Stimulated activated naive CD4-positive, alpha-beta T cell treated with Interleukin-2 at 50 U/mL for 16 hours (primary cell): ENCODE measurements around the gene ATP10A.

Experiments used
- DNase-seq: peaks from one replicate; lab custom pipeline; 2025; lab: John Stamatoyannopoulos, UW

ATP10A gene

DNA sequence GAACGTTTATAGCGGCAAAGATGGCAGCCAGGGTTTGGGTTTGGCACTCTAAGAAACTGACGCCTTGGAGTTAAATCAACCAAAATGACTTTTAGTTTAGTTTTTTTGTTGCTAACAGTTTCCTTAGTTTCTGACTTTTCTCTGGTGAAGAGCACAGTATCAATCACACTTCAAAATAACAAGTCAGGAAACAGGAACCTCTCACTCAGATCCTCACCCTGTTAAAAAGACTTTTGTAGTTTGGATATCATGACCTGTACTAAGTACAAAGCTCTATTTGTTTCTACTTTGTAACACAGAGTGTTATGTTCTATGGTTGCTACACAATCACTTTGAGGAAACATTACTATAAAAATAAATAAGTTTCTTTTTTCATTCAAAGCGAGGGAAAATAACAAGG, 51.1 kb downstream of the ATP10A start:
- DNase-seq: no peak

DNA sequence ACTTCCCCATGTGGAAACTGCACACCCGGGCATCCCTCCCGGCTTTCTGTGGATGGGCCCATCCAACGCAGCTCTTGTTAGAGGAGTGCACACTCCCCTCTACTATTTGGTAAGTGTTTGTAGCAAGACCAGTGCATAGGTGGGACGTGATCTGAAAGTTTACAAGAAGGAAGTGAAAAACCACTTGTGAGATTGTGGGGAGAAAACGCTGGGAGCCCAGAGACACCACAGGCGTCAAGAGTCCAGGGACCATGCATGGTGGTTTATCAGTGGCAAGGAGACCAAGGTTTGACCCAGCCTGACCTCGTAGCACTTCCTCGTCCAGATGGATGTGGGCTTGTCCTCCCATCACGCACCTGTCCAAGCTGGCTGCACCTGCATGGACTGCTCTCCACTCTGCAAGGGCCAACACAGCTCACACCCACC, 51.6 kb downstream of the ATP10A start:
- no peak for DNase-seq

DNA sequence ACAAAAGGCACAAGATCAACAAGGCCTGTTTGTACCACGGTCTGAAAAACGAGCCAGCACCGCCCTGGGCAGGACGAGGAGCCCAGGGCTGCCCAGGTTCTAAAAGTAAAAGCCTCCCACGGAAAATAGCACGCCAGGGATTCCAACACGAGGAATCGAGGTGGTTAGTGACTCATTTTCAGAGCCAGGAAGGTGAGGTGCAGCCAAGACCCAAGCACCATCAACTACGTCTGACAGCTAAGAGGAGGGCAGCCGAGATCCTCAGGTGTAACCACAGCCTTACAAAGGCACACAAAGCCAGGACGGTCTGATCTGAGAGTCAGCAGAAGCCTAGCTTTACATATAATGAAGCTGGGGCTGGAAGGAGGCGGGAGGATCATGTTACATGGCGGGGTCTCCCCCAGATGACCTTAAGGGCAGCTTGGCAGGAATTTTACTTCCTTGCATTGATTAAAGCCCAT, 52.5 kb downstream of the ATP10A start:
- no peak for DNase-seq

DNA sequence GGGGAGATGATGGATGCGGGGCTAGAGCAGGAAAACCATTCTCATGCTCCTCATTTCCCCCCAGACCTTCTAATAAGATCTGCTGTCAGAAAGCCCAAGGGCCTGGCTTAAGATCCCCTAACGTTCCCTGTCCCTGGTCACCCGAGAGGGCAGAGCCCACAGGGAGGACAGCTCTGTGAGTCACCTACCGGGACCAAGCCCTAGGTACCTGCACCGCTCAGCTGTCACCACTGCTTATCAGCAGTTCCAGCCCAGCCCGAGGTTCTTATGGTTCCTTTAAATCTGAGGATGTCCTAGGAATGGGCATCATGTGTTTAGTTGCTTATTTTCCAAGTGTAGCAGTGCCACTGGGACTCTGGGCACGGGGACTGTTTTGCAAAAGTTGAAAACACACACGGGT, 53.0 kb downstream of the ATP10A start:
- no peak for DNase-seq

DNA sequence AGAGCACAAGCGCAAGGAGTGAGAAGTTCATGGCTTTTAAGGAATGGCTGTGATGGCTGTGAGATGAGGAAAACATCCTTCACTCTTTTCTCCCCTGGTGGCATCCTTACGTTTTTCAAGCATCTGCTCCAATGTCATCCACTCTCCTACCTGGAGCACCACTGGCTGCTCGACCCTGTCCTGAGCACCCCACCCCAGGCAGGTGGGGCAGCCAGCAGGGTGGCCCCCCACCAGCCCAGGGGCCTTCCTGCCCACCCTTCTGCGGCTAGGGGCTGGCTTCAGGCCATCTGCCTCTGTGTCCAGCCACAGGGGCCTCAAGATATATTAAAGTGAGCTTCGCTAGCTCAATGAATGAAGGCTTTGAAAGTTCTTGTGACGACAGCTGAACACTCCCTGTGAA, 56.1 kb downstream of the ATP10A start:
- DNase-seq: no peak

DNA sequence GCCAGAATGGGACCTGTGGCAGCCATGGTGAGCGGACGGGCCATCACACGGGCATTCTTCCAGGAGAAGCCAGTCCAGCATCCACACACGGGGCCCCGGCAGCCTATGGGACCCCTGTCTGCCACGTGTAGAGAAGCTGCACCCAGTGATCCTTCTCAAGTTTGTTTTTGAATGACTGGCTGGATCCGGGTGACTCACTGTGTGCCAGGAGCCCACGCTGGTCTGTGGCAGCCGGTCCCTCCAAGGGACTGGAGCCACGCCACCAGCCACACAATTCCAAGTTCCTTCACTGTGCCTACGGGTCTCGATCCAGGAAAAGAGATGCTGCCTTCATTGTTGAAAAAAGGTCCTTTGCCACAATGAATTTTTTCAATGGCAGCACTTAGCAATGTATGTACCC, 58.1 kb downstream of the ATP10A start:
- DNase-seq: no peak

DNA sequence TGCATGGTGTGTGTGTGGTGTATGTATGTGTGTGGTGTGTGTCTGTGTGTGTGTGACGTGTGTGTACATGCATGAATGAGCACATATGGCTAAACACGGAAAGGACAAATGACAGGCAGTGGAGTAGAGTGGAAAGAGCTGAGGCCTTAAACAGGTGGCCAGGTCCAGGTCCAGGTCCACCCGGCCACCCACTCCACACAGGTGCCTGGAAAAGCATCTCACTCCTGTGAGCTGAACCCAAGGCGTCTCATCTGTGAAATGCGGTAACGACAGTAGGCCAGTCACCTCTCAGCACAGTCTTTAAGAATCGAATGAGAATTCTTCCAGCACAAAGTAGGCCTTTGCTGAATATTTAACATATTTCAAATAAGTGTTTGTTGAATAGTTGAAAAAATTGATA, 58.7 kb downstream of the ATP10A start:
- no peak for DNase-seq

DNA sequence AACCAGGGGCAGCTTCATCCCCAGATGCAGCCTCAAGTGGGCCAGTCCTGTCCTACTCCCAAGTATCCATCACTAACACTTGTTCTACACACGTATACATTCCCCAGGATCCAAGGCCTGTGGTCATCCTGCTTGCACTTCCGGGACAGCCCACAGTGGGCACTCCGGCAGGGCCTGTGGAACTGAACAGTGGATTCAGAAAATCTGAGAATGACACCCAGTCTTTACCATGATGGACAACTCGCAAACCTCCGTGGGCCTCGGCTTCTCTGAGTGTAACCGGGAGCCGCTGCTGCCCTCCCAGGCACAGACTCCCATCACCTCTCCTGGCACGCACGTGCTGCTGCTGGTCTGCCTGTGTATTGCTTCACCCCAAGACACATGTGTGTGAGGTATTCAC, 59.6 kb downstream of the ATP10A start:
- DNase-seq: no peak

DNA sequence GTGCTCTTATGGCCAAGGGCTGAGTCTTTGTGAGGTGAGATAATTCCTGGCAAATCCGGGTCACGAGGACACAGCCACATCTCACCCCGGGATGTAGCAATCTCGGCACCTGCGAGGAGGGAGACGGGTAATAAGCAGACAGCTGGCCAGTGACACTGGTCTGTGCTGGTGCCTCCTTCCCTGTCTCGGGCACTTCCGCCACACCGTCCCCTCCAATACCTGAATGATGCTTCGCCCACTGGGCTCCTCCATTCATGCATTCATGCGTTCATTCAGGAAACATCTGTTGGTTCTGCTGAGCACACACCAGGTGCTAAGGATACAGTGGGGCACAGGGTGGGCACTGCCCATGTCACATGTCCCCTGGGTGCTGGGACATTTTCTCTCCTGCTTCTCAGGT, 60.1 kb downstream of the ATP10A start:
- no peak for DNase-seq

DNA sequence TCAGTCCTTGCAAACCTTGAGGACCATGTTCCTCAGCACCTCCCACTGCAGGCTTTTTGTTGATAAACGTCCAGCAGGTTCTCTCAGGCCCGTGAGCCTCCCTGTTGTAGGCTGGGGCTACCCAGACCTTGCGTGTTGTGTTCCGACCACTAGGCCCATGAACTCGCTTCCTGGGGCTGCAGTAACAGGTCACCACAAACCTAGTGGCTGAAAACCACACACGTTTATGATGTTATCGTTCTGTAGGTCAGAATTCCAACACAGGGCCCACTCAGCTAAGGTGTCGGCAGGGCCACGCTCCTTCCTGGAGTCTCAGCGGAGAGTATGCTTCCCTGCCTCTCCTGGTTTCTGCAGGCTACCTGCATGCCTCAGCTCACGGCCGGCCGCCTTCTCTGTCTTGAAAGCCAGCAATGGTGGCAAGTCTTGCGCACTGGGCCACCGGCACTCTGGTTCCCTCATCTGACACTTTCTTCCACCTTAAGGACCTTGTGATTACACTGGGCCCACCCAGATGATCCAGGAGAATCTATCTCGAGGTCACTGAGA, 60.8 kb downstream of the ATP10A start:
- no peak for DNase-seq

DNA sequence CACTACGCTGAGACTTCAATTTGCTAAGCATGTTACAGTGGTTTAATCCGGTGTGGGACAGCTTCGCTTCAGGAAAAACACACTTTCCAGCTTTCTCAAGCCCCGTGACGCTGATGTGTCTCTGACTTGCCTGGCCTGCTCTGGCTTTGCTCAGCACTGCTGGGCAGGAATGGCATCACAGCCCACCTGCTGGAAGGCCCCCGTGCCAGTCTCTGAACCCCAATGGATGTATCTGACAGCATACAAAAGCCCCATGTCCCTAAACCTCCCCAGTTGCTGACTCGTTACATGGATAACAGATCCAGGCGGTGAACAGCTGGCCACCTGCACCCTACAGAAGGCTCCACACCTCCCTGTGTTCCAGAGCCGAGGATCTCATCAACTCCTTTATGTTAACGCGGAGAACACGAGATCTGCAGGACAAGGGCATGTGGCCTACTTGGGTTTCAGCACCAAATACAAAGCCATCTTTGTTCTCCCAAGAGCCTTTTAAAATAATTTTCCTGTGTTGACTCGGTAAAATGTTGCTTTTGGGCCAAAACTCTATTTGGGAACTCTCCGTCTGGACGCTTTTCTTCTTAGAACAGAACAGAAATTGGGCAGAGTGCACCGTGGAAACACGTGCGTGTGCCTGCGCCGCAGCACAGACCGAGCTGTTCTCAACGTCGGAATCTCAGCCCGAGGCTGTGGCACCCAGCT, 61.4 kb downstream of the ATP10A start:
- no peak for DNase-seq

DNA sequence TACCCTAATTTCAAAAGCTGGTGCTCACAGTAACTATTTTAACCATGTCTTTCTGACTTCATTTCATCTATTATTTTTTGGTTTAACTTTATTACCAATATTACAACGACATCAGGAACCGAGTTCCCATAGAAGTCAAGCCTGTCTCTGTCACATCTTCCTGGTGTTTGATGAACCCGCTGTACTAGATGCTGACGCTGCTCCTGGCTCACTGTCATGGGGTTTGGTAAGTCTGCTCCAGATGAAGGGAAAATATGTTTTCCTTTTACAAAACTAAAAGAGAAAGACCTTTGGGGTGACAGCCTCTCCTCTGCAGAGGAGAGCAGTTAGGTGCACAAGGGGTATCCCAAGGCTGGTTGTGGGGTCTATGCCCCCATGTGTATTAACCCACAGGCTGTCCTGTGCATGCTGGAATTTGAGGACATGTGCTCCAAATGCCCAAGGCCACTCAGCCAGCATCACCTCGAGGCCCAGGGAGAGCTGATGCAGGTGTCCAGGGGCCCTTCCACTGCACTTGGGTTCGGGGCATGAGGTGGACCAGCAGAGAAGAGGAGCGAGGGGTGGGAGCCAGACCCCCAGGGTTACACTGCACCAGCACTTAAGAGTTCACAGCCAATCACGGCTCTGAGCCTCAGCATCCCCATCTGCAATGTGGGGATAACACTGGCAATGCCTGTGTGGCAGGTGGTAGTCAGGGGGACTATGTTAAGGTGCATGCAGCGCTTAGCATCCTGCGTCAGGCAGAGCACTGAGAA, 62.2 kb downstream of the ATP10A start:
- DNase-seq: no peak

DNA sequence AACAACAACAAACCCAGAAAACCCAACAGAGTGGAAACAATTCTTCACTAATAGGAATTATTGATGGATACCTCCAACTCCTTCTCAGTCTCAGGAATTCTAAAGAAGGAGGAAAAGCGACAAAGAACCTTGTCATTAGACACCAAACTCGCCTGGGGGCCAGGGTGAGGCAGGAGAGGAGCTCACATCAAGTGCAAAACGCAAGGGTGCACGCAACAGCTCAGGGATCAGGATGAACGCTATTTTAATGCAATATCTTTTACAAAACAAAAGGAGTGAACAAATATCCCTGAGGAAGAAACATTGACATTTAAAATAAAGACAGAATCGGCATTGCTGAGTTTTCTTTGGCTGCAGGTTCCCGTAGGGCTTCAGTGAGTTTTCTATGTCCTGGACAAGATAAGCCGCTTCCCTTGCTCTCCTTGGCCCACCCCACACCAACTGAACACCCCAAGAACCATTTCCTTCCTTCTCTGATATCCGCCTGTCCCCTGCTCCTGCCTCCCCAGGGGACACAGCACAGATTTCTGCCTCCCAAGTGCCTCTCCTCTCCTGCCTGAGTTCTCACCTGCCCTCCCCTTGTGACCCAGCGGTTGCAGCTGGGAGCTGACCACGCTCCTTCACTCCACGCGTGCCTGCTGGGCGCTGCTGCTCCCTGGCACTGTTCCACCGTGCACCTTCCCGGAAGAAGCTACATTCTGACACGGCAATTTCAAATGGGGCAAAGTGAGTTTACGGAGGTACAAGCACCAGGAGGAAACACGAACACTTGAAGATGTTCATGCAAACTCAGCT, 63.0 kb downstream of the ATP10A start:
- no peak for DNase-seq

DNA sequence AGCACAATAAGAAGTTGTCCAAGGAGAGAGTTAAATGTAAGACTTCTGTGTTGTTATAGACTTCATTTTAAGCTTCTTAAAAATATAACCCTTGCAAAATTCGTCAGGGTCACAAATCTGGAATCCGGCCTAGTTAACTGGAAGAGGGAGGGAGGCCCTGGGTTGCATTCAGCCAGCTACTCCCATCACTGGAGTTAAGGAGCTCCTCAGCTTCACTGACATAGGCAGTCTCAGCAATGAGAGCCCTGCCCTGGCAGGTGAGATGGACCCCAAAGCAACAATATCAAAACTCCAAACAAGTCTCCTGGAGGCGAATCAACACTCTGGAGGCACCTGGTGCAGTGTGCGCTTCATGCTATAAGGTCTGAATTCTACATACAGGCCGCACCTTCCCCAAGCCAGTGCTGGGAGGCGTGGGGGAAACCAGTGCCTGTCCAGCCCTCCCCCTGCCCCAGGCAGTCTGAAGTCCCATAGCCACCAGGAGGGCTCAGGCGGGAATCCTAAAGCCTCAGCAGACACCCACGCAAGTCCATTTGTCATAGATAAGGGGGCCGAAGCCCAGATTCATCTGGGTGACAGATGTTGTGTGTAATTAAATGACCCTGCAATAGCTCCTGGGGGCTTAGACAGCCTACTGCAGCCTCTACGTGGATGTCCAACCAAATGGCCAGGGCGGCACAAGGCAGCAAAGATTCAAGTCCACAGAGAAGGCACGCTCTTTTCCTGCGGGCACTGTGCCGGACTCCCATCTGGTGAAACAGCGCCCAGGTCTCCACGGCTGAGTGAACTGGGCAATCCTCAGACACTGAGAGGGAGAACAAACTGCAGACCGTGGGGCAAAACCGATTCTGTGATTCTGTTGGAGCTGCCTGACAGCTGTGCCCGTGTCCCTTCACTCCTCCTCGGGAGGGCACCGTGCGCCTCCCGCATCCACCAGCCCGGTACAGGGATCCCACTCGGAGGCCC, 64.9 kb downstream of the ATP10A start:
- DNase-seq: no peak

DNA sequence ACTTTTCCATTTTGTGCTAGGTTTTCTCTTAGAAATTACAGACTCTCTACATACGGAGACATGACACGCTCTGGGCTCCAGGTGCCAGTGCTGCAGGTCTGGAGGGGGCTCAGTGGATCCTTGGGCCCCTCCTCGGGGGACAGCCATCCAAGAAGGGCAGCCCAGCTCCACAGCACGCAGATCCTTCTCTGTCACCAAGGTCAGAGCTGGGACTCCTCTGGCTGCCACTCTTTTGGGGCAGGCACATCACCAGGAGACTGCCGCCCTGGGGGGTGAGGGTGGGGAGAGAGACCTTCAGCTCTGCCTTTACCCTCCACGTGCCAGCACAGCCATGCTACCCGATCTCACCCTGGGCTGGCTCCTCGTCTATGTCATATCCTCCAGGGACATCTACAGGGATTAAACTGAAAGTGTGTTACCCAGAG, 65.6 kb downstream of the ATP10A start:
- DNase-seq: no peak

DNA sequence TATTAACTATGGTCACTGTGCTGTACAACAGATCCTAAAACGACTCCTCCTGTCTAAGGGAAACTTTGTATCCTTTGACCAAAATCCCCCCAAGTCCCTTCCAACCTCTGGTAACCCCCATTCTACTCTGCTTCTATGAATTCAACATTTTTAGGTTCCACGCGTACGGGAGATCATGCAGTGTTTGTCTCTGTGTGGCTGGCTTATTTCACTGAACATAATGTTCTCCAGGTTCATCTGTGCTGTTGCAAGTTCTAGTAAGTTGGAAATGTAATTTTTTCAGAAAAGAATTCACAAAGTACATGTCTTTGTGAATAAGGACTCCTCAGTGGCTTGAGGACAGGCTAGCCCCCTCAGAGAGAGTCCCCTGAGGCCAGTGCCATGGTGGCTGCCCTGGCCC, 66.1 kb downstream of the ATP10A start:
- no peak for DNase-seq

DNA sequence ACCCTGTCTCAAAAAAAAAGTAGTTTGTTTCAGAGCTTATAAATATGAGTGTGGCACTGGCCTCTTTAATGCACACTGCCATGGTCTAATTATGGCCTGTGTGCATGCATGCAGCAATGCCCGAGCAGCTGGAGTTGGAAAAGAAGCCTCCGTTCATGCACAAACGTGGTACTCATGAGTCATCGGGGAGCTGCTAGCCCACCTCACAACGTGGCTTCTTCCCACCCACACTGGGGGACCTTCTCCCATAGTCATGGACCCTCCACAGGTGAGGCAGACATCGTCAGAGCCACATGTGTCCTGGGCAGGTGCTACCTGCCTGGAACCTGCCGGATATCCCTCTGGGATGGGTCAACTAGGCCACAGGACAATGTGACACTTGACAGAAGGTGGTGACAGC, 66.7 kb downstream of the ATP10A start:
- no peak for DNase-seq

DNA sequence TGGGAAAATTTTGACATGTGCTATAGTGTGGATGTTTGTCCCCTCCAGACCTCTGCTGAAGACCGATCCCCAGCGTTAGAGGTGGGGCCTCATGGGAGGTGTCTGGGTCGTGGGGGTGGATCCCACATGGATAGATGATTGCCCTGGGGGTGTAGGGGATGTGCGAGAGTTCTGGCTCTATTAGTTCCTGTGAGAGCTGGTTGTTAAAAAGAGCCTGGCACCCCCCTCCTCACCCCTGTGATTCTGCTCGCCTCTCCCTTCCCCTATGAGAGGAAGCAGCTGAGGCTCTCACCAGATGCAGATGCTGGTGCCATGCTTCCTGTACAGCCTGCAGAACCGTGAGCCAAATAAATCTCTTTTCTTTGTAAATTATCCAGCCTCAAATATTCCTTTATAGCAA, 67.4 kb downstream of the ATP10A start:
- DNase-seq: no peak

DNA sequence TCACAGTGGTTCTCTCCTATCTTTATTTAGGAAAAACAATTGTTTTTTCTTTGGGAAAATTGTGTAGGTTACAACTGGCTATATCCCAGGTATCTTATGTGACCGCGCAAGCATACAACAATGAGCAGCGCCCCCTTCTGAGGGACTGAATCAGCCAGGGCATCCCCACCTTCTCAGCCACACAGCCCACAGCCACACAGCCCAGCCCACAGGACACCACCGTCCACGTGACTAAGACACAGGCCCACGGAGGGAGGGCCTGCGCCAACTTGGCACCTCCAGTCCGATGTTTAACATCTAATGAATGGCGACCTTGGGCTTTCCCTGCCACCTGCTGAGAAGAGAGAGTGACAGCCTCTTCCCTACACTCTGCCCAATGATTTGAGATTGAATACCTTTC, 68.1 kb downstream of the ATP10A start:
- no peak for DNase-seq

DNA sequence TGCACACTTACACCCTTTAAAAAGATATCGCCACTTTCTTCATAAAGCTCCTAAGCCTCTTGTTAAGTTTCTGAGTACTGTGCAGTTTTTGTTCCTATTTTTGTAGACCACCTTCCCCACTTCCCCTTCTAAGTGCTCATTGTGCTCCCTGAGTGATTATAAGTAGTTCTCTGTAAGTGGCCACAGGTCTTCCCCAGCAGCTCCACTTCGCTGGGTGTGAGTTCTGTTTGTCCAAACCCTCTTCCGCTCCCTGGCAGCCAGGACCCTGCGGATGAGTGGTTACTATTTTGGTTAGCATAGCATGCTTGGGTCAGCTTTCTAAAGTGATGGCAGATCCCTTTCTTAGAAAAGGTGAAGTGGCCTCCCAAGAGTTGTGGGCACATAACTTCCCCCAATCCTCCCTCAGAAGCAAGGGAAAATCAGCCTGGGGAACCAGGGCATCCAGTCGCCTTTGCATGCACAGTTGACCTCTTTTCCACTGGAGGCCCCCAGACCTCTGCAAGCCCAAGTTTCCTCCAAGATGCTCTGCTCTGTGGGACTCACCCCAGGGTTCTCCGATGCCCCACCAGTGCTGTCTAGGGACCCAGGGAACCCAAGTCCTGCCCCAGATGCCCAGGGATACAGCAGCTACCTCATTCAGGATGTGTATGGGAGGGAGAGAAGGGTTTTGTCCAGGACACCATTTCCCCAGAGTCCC, 69.6 kb downstream of the ATP10A start:
- DNase-seq: no peak

DNA sequence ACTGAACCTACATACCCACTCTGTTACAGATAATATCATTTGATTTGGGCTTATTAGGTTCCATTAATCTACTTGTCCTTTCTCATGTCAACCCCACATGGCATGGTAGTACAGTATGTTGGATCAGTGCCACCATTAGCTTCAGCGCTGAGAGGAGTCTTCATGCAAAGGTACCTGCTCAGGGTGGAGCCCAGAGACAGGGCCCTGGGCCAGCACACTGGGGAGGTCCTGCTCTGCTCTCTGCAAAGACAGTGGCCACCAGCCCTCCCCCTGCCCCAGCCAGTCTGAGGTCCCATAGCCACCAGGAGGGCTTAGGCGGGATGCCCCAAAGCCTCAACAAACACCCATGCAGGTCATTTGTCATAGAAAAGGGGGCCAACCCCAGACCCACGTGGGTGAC, 71.0 kb downstream of the ATP10A start:
- no peak for DNase-seq
